Progenitor cell of endocrine pancreas (in vitro differentiated cells): ENCODE results near the gene PDCD1LG2. TPM values are rescaled to one million over a fixed set of nuclear protein-coding genes. Genes with fewer than 3 reads are reported as not detected.

Source experiments
- DNase-seq: peaks from one replicate; pipeline ENCODE4 v3.0.0; 2021; ENCODE audit warnings: low spot score; ENCODE audit not compliant: unreplicated experiment
- H3K27ac Mint-ChIP-seq: 2 replicates; pipeline ENCODE4 v1.8.0; 2021; ENCODE audit warnings: mild to moderate bottlenecking, moderate library complexity, mixed read lengths
- H3K27me3 Mint-ChIP-seq: 2 replicates; pipeline ENCODE4 v1.8.0; 2021; ENCODE audit warnings: mixed read lengths
- H3K36me3 Mint-ChIP-seq: 2 replicates; pipeline ENCODE4 v1.8.0; 2022; ENCODE audit warnings: mixed read lengths; ENCODE audit not compliant: insufficient read depth
- H3K4me1 Mint-ChIP-seq: 2 replicates; pipeline ENCODE4 v1.8.0; 2021; ENCODE audit warnings: low read depth, mixed read lengths
- H3K4me3 Mint-ChIP-seq: 2 replicates; pipeline ENCODE4 v1.8.0; 2021; ENCODE audit warnings: low read depth, mild to moderate bottlenecking, moderate library complexity, mixed read lengths
- H3K9me3 Mint-ChIP-seq: 2 replicates; pipeline ENCODE4 v1.8.0; 2021; ENCODE audit warnings: low read depth, mixed read lengths
- total RNA-seq: library from RNA; stranded (reverse); gene quantifications from 2 replicates; pipeline ENCODE4 v1.2.1, GENCODE V29; 2021
- TF ChIP-seq, protein P1 (sequence below): fragments of 200-600 bp; sonication (generic); IDR thresholded peaks from one replicate; pipeline ENCODE4 v1.5.0; 2021; ENCODE audit warnings: antibody characterized with exemption, mild to moderate bottlenecking; ENCODE audit not compliant: unreplicated experiment

PDCD1LG2 gene
- total RNA-seq, 1 donor from 2014 or later: not detected

DNA sequence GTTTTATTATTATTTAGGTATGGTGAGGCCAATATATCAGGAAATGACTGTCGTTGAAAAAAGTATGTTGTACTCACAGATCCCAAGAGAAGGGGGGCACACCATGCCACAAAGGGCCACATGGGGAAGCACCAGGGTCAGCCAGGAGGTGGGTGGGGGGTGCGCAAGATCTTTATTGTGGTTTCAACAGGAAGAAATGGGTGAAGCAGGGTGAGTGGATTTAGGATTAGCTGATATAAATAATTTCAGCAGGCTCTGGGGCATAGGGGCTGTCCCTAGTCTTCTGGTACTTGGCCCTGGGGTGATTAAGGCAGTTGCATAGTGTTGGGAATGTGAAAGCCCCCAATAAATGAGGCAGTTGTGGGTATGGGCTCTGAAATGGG is 8.6 kb downstream of the PDCD1LG2 start:
- DNase-seq: no peak
- H3K36me3 Mint-ChIP-seq: no peaks in the 10 kb centered on the region
- H3K9me3 Mint-ChIP-seq: no peaks in the 10 kb centered on the region
- H3K27me3 Mint-ChIP-seq: no peaks in the 10 kb centered on the region
- H3K4me1 Mint-ChIP-seq: no peaks in the 10 kb centered on the region
- no peak overlapping the region for H3K27ac Mint-ChIP-seq
- H3K4me3 Mint-ChIP-seq: no peak overlapping the region
- TF ChIP-seq, protein P1, sequence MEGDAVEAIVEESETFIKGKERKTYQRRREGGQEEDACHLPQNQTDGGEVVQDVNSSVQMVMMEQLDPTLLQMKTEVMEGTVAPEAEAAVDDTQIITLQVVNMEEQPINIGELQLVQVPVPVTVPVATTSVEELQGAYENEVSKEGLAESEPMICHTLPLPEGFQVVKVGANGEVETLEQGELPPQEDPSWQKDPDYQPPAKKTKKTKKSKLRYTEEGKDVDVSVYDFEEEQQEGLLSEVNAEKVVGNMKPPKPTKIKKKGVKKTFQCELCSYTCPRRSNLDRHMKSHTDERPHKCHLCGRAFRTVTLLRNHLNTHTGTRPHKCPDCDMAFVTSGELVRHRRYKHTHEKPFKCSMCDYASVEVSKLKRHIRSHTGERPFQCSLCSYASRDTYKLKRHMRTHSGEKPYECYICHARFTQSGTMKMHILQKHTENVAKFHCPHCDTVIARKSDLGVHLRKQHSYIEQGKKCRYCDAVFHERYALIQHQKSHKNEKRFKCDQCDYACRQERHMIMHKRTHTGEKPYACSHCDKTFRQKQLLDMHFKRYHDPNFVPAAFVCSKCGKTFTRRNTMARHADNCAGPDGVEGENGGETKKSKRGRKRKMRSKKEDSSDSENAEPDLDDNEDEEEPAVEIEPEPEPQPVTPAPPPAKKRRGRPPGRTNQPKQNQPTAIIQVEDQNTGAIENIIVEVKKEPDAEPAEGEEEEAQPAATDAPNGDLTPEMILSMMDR: no peak

DNA sequence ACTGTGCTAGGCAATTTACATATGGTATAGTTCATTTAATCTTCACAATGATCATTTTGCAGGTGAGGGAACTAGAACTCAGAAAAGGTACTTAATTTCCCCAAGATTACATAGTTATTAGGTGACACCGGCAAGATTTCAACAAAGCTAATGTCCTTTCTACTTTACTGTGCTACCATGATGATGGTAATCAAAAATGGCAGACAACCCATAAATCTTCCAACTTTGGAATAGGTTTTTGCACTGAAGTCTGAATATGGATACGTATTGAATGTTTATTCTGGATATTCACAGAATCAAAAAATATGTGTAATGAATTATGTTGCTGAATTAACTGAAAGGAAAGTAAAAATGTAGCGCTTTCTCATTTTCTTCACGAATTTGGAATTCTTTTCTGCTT is 13.8 kb downstream of the PDCD1LG2 start:
- Mint-ChIP-seq H3K9me3 (no peaks in the 10 kb centered on the region), H3K4me3 (no peak overlapping the region), H3K27ac (no peak overlapping the region), H3K4me1 (no peaks in the 10 kb centered on the region), H3K36me3 (no peaks in the 10 kb centered on the region), H3K27me3 (no peaks in the 10 kb centered on the region)
- TF ChIP-seq, protein P1: no peak
- no peak for DNase-seq

DNA sequence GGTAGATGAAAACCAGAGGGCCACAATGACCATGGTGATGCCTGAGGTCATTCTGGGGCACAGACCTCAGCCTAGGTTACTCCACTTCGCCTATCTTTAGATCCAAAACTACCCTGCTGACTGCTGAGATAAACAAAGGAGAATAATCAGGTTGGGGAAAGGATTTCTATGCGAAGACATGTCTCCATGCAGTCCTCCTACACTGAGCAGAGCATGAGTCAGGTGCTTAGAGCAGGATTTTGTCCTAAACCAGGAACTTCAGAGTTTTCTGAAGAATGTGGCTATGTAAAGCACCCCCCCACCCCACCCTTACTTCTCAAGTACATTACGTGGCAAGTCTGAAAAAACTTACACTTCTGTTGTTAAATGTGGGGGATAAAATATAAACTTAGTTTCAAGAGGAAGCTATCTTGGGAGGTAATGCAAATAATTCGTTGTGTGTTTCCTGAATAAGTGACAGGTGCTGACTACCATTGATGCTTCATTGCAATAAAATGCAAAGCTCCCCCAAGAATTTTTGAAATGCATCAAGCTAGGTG is 19.4 kb downstream of the PDCD1LG2 start:
- DNase-seq: no peak
- peaks cover 8% of the 10 kb centered on the region for H3K4me1 Mint-ChIP-seq
- H3K27ac Mint-ChIP-seq: no peak overlapping the region
- TF ChIP-seq, protein P1: no peak
- no peaks in the 10 kb centered on the region for H3K9me3 Mint-ChIP-seq
- H3K27me3 Mint-ChIP-seq: no peaks in the 10 kb centered on the region
- H3K4me3 Mint-ChIP-seq: no peak overlapping the region
- no peaks in the 10 kb centered on the region for H3K36me3 Mint-ChIP-seq

DNA sequence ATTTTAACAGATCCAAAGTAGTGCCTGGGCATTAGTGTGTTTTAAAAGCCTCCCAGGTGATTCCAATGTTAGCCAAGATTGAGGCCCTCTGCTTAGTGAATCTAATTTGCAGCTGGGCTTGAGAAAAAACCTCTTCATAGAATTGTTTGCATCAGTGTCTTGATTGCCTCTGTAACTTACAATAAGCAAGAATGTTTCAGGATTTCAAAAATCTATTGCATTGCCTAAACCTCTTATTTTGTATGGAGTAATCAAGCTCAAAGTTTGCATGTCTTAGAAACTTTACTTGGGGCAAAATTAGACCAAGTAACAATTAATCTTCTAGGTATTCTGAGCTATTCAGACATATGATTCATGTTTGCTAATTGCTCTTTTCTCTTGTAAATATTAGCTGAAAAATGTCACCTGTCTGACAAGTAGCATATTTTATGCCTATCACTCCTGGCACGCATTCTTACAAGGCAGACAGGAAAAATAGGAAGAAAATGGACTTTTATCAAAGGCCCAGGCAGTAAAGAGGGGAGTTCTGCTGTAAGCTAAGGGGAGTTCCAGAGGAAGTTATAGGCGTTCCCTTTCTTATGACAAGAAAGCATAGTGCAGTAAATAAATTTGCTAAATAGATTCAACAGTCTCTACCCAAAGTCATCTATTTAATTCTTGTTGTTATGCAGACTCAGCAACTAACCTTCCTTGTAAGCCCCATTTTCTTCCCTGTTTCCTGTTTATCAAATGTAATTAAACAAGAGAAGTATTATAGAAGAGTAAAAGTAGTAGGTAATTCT is 21.0 kb downstream of the PDCD1LG2 start:
- H3K27me3 Mint-ChIP-seq: no peaks in the 10 kb centered on the region

DNA sequence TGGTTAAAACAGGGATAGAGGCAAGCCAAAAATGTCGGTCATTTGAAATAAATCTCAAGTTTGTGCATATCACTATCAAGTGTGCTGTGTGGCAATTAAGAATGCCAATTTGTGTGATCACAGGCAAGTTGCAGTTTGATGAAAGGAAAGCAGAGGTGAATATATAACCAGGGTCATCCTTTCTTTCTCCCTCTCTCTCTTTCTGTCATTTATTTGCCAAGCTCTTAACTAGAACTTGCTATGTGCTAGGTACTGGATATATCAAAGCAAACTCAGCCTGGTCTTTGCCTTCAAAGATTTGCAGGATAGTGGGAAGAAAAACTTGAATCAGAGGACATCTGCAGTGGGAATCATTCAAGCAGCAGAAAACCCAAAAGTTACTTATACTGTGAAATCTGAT is 22.0 kb downstream of the PDCD1LG2 start:
- TF ChIP-seq, protein P1: no peak

More for the DNA sequence above, 21.0 kb downstream of the PDCD1LG2 start:
- no peak for DNase-seq
- H3K36me3 Mint-ChIP-seq: no peaks in the 10 kb centered on the region
- H3K4me3 Mint-ChIP-seq: no peak overlapping the region
- no peaks in the 10 kb centered on the region for H3K9me3 Mint-ChIP-seq
- TF ChIP-seq, protein P1: no peak
- H3K27ac Mint-ChIP-seq: no peak overlapping the region
- H3K4me1 Mint-ChIP-seq: peaks cover 8% of the 10 kb centered on the region

More for the DNA sequence above, 22.0 kb downstream of the PDCD1LG2 start:
- Mint-ChIP-seq H3K36me3 (no peaks in the 10 kb centered on the region), H3K4me3 (no peak overlapping the region), H3K4me1 (peaks cover 8% of the 10 kb centered on the region), H3K27ac (no peak overlapping the region), H3K27me3 (no peaks in the 10 kb centered on the region), H3K9me3 (no peaks in the 10 kb centered on the region)
- DNase-seq: no peak
